GM19452 (cell line): ENCODE data around the gene ZNF516.
"Not testable (repeated sequence)": the region's sequence is repeated elsewhere in the genome, so short reads cannot be mapped to it uniquely, and the experiment has no call there.

ENCODE experiments used
- ATAC-seq: cut with Tn5 transposase; IDR thresholded peaks from one replicate; pipeline ENCODE4 v1.9.1; 2021; ENCODE audit not compliant: unreplicated experiment

Gene ZNF516

GRCh38 chr18:76473521-76473920 lies 21.5 kb downstream of the ZNF516 start:
- ATAC-seq, result not testable (repeated sequence)

- no peak for ATAC-seq
These were observed 22.2 kb downstream of the ZNF516 start for GRCh38 chr18:76472829-76473228.

DNA sequence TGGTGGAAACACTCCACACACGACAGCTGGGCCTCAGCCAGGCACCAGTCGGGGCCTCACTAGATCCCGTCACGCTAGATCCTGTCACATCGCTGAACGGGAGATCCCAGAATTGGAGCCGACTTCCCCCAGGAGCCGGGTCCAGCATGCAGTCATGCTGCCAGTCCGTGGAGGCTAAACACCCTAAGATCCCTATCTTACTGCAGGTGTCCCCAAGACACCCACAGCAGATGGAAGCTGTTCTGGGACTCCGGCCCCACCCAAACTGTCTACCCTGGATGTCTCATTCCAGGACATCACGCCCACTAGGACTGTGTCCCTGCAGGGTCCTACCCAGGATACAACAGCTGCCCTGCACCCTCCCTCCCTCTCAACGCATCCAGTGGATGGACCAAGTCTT lies 23.4 kb downstream of the ZNF516 start:
- ATAC-seq, result no peak

DNA sequence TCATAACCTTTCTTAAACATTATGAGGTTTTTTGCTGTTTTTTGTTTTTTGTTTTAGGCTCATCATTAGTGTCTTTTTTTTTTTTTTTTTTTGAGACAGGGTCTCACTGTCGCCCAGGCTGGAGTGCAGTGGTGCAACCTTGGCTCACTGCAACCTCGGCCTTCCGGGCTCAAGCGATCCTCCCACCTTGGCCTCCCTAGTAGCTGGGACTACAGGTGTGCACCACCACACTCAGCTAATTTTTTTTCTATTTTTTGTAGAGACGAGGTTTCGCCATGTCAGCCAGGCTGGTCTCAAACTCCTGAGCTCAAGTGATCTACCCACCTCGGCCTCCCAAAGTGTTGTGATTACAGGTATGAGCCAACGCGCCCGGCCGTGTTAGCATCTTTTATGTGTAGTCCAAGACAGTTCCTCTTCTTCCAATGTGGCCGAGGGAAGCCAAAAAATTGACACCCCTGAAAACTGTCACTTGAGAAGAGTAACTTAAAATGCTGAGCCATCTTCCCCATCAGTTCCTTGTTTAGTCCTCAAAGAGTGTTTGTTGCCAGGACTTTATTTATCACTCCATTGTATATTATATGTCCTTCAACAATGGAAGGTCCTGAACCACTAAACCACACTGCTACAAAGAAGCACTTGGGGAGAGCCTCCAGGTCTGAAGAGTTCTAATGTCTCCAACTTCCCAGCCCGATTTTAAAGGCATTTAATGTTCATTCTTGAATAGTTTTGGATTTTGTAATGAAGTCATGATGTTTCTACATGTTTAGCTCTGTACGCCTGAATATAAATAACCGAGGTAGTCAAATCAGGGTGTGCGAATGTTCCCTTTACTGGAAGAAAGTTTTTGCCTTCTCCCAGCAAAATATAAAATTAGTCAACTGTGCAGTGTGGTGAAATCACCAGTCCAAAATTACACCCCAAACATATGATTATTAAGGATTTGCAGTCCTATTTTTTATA lies 26.4 kb downstream of the ZNF516 start:
- ATAC-seq, result no peak

- no peak for ATAC-seq
These were observed 27.5 kb downstream of the ZNF516 start for GRCh38 chr18:76467371-76468190.

- ATAC-seq, result no peak
These were observed 28.5 kb downstream of the ZNF516 start for GRCh38 chr18:76466410-76466991.

DNA sequence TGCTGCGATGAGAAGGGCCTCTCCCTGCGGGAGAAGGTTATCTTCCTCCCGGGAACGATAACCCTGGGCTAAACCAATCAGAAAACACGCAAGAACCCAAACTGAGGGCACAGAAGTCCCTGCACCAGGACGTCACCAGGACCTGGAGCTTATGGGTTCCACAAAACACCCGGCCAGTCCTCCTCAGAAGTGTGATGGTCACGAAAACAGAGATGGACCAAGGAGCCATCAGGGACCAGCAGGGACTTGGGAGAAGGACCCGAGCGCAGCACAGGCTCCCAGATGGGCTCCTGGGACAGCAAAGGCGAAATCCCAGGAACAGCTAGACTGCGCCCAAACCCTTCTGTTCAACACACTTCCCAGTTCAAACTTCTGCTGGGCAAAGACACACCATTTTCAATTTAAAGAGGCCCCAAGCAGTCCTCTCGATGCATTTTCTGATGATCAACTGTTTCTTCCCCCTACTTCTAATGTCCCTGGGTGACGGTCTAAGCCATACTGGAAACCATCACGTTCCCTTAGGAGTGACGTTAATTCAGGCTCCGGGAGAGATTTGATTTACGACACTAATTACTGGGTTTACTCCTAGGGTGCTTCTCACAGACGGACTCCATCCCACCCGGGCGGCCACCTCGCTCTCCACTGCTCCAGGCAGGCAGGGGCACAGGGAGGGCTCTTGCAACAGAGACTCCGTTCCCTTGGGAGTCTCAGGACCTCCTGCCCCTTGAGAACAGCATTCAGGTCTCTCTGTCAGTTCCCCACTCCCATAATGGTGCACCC lies 29.2 kb downstream of the ZNF516 start:
- no peak for ATAC-seq

DNA sequence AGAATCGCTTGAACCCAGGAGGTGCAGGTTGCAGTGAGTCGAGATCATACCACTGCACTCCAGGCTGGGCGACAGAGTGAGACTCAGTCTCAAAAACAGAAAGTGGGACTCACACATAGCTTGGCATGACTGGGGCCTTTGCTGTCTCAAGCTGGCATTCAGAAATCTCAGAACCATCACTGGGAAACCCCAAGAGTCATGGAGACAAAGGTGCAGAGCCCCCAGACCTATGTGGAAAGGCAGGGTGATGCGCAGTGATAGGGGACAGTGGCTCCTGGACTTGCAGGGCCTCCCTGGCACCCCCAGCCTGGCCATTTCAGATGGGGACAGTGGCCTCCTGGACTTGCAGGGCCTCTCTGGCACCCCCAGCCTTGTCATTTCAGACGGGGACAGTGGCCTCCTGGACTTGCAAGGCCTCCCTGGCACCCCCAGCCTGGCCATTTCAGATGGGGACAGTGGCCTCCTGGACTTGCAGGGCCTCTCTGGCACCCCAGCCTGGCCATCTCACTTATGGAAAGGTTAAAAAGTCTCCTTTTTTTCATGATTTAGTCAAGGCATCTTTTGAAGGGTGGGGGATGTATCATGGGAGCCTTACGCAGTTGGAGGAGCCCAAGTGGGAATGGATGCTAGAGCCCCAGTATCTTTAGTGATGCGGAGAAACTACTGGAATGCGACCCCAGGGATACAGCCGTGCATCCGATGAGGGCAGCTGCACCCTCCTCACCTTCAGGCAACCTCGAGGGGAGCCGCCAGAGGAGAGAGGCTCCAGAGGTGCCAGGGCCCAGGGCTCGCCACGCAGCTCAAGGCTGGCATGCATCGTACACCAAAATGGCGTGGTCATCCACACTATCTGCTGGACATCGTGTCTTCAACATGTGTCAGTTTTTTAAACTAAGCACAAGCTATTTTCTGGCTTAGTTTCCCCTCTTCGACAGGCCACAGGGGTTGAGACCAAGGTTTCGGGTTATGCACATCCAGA lies 30.5 kb downstream of the ZNF516 start:
- ATAC-seq, result no peak

DNA sequence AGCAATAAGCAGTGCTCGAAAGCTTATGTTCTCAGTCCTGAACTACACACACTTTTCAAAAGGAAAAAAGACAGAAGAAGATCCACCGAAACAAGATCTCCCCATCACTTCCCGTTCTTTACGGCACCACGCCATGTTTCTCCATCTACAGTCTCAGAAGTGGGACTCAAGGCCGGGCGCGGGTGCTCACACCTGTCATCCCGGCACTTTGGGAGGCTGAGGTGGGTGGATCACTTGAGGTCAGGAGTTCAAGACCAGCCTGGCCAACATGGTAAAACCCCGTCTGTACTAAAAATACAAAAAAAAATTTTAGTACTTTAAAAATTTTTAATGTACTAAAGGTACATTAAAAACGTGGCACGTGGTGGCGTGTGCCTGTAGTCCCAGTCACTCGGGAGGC lies 31.2 kb downstream of the ZNF516 start:
- ATAC-seq, result no peak

GRCh38 chr18:76463358-76463757 lies 31.7 kb downstream of the ZNF516 start:
- no peak for ATAC-seq

- ATAC-seq, result no peak
These were observed 32.7 kb downstream of the ZNF516 start for GRCh38 chr18:76462326-76462694.

- ATAC-seq, result no peak
These were observed 33.2 kb downstream of the ZNF516 start for GRCh38 chr18:76461692-76462325.

DNA sequence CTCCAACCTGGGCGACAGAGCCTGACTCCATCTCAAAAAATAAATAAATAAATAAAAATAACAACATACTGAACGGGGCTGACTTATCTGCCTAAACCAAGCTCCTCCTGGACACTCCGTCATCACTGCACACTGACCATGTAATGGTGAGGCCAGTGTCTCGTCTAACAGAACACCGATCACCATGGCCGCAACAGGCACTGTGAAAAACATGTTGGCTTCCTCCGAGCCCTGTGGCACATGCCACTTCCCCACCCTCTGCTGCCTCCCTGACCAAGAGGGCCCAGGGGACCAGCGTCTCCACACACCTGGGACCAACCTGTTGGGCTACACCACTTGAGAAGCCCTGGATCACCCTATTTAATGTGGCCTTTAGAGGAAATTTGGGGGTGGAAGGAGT lies 33.9 kb downstream of the ZNF516 start:
- no peak for ATAC-seq

DNA sequence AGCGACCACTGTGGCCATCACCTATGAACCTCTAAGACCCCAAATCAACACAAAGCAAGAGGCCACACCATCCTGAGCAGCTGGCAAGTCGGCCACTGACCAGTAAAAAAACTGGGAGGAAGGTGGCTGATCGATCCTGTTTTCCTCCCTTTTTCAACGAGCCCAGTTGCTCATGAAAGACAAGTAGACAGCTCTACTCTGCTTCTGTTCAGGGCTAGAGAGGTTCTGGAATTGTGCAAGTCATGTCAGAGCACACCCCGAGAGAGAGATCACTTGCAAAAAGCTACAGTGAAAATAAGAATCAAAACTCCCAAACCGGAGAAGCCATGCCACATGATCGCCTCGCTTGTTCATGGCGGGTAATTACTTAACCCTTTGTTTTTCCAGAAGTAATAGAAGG lies 34.6 kb downstream of the ZNF516 start:
- ATAC-seq, result no peak

GRCh38 chr18:76459687-76460350 lies 35.2 kb downstream of the ZNF516 start:
- ATAC-seq, result no peak

- ATAC-seq, result no peak
These were observed 35.7 kb downstream of the ZNF516 start for GRCh38 chr18:76459312-76459686.

- ATAC-seq, result no peak
These were observed 36.3 kb downstream of the ZNF516 start for GRCh38 chr18:76458522-76459311.

DNA sequence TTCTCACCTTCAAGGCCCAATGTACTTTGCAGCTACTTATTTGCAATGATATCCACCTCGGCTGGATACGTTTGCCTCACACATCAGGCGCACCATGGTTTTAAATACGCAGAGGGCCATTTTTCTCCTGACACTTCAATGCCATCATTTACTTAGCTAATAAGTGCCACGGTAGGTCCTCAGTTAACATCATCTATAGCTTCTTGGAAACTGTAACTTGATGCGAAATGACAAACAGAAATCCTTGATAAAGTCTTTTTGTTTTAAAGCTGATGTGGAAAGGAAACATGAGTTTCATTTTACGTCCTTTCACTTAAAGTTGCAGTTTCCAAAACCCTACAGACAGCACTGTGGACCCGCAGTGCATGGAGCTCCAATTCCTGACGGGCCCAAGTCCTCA lies 37.1 kb downstream of the ZNF516 start:
- ATAC-seq, result no peak
